ENCODE measurements around the gene MUC12.
"Not testable (repeated sequence)": the region's sequence is repeated elsewhere in the genome, so short reads cannot be mapped to it uniquely, and the experiment has no call there.

MUC12 gene

DNA sequence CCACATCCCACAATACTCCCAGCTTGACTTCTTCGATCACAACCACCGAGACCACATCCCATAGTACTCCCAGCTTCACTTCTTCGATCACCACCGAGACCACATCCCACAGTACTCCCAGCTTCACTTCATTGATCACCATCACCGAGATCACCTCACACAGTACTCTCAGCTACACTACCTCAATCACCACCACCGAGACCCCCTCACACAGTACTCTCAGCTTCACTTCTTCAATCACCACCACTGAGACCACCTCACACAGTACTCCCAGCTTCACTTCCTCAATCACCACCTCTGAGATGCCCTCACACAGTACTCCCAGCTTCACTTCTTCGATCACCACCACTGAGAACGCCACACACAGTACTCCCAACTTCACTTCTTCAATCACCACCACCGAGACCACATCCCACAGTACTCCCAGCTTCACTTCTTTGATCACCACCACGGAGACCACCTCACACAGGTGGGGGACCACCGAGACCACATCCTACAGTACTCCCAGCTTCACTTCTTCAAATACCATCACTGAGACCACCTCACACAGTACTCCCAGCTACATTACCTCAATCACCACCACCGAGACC lies 11.4 kb upstream of the MUC12 start:
- DNase-seq = no peak

- DNase-seq = no peak
These were observed 9.5 kb upstream of the MUC12 start for GRCh38 chr7:100959894-100960293.

DNA sequence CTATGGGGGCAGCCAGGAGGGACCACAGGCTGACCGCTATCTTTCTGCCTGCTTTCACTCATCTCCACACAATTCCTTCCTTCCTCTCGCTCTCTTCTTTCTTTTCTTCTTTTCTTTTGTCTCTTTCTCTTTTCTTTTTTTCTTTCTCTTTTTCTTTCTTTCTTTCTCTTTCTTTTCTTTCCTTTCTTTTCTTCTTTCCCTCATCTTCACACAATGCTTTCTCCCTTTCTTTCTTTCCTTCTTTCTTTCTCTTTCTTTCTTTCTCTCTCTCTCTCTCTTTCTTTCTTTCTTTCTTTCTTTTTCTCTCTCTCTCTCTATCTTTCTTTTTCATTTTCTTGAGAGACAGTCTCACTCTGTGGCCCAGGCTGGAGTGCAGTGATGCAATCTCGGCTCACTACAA lies 6.8 kb upstream of the MUC12 start:
- no peak for DNase-seq

- no peak for DNase-seq
These were observed 6.0 kb upstream of the MUC12 start for GRCh38 chr7:100963386-100963785.

GRCh38 chr7:100963874-100964273 lies 5.5 kb upstream of the MUC12 start:
- no peak for DNase-seq

DNA sequence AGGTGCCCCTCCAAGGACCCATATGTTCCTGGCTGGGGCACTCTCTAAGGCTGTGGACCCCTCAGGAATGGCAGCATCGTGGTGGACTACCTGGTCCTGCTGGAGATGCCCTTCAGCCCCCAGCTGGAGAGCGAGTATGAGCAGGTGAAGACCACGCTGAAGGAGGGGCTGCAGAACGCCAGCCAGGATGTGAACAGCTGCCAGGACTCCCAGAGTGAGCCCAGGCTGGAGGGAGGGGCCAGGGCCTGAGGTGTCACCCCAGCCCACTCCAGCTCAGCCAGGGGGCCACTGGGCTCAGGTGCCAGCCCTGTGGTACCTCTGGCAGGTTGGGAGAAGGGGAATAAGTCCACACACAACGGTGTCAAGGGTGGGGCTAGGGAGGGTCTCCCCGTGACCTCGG lies 4.7 kb upstream of the MUC12 start:
- DNase-seq = no peak

DNA sequence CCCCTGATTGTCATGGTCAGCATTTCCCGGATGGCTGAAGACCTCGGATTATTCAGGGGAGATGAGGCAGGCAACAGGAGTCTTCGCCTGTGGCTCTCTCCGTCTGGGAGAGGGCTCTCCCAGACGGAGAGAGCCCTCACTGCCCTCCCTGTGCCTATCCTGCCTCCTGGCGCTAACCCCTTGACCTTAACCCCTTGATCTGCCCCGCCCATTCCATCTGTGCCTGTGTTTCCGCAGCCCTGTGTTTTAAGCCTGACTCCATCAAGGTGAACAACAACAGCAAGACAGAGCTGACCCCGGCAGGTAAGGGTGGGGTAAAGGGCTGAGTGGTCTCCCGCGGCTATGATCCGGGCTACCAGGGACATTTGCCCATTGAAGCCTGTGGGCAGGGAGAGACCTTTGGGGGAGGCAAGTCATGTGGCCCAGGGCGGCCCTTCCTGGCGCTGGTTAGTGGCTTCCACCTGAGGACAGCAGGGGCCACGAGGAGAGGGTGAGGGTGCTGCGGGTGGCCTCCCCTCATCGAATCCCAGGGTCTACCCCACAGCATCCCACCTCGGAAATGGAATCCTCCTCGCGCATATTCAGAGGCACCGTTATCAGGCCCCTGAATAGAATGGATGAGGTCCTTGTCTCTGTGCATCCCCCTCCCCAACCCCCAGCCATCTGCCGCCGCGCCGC lies 4.2 kb upstream of the MUC12 start:
- no peak for DNase-seq

DNA sequence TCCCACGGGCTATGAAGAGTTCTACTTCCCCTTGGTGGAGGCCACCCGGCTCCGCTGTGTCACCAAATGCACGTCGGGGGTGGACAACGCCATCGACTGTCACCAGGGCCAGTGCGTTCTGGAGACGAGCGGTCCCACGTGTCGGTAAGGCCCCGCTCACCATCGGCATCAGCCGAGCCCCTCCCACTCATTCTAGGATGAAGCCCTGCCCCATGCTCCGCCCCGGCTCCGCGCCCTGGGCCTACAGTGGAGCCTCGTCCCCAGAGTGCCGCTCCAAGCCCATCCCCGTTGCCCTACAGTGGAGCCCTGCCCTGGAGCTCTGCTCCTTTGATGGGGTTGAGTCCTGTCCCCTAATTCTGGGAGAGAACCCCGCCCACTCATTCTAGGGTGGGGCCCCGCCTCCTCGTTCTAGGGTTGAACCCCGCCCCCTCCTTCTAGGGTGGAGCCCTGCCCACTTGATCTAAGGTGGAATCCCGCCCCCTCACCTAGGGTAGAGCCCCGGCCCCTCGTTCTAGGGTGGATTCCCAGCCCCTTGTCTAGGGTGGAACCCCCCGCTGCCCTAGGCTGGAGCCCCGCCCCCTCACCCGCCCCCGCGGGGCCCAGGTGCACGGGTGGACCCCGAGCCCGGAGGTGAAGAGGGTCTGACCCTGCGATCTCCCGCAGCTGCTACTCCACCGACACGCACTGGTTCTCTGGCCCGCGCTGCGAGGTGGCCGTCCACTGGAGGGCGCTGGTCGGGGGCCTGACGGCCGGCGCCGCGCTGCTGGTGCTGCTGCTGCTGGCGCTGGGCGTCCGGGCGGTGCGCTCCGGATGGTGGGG lies 3.4 kb upstream of the MUC12 start:
- no peak for DNase-seq

- no peak for DNase-seq
These were observed 2.6 kb upstream of the MUC12 start for GRCh38 chr7:100966542-100967291.

DNA sequence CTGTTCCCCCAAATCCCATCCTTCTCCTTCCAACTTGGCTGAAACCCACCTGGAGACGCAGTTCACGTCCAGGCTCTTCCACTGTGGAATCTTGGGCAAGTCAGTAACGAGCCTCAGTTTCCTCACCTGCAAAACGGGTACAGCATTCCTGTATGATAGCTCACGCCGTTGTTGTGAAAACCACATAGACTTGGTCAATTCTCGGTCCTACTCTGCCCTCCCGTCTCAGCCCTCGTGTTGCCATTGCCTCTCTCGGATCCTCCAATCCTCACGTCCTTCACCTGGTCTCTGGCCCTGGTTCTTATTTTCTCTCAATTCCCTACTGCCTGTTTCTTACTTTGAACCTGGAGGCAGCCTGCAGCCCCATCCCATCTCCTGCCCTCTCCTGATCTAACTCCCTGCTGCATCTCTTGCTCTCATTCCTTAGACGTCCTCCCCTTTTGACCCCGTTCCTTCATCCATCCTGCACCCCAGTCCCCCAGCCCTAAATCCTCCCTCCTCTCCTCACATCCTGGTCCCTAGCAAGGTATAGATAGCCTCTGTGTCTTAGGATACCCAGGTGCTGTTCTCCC lies 2.0 kb upstream of the MUC12 start:
- no peak for DNase-seq

GRCh38 chr7:100968031-100968430 lies 1.3 kb upstream of the MUC12 start:
- DNase-seq = no peak

GRCh38 chr7:100968650-100969049 lies 715 bp upstream of the MUC12 start:
- no peak for DNase-seq

DNA sequence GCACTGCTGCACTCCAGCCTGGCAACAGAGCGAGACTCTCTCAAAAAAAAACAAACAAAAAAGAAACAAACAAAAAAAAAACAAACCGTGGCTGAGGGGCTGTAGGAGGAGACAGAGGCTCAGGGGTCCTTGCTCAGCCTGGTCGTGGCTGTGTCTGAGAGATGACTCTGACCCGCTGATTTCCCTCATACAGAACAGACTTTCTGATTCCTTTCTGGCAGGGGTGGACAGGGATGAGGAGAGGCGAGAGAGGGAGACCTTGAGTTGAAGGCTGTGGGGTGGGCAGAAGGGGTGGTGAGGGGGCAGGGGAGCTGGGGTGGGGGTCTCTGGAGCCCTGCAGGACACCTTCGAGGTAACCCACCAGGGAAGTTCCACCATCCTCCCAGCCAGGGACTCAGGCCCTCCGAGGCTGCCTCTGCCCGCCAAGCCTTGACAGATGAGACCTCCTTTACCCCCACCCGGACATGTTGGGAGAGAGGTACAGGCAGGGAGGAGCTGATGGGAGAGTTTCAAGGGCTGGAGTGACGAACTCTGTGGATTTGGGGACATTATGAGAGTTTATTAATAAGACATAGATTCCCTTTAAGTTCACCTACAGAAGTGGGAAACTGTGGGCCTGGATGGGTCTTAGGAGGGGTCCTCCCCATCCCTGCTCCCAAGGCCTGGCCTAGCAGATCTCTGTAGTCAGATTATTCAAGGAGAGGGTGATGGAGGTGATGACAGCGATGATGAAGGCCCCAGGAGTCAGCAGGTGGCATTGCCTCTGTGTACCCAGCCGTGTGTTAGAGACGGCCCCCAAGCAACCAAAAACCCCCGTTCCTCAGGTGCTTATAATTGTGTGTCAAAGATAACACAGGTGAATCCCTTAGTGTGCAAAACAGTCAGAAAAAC lies 2.0 kb downstream of the MUC12 start:
- DNase-seq = no peak

DNA sequence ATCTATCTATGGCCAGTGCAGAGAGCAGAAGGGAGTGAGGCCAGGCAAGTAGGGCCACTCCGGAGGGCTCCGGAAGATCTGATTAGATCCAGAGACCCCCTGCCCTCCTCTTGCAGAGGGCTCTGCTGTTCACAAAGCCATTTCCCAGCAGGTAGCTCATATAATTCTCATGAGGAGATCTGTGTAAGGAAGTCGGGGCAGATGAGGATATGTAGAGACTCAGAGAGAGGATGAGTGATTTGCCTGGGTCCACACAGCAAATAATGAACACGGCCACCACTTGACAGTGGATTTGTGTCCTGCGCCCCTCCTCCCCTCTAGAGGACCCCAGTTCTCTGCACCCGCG lies 2.6 kb downstream of the MUC12 start:
- no peak for DNase-seq

GRCh38 chr7:100974021-100974420 lies 4.7 kb downstream of the MUC12 start:
- no peak for DNase-seq

- DNase-seq = no peak
These were observed 6.0 kb downstream of the MUC12 start for GRCh38 chr7:100975371-100975821.

DNA sequence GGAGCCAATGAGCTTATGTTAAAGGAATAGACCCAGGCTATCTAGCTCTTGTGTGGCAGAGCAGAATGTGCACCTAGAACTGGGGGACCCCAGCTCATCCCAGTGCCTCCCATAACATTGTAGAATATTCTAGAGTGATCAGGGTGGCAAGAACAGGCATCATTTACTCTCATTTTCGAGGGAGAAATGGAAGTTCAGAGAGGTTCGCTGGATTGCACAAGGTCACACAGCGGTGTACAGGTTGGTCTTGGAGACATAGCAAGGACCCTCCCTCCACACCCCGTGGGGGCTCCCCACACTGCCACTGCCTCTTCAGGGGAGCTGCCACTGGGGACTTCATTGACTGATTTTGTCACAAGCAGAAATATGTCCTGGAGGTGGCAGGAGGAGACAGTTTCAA lies 8.9 kb downstream of the MUC12 start:
- no peak for DNase-seq

DNA sequence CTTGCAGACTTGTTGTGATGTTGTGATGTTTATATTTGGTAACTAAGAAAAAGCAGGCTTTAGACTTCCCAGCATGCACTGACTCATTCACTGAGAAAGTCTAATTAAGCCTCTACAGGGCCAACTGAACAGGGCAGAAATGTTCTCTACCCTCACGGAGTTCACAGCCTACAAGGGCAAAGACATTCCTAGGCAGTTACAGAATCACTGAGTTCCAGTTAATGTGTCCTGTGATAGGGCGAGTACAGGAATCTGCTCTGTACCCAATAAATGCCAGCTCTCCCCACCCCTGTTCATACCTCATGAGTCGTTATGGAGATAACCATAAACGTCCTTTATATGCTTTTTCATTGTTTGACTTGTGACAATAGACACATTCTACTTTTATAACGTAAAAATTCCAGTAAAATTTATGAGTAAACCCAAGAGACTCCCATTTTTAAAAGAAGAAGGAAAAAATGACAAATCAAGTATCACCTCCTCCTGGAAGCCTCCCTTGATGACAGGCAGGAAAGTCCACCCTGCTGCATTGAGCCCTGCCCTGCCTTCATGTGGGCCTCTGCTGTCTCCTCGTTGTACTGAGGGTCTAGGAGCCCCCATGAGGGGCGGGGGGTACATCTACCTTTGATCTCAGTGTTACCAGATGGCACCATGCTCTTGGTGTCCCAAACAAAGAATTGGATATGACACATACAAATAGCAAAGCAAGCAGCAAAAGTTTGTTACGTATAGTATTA lies 14.3 kb downstream of the MUC12 start:
- no peak for DNase-seq

- not testable (repeated sequence) for DNase-seq
These were observed 15.0 kb downstream of the MUC12 start for GRCh38 chr7:100984241-100984918.

DNA sequence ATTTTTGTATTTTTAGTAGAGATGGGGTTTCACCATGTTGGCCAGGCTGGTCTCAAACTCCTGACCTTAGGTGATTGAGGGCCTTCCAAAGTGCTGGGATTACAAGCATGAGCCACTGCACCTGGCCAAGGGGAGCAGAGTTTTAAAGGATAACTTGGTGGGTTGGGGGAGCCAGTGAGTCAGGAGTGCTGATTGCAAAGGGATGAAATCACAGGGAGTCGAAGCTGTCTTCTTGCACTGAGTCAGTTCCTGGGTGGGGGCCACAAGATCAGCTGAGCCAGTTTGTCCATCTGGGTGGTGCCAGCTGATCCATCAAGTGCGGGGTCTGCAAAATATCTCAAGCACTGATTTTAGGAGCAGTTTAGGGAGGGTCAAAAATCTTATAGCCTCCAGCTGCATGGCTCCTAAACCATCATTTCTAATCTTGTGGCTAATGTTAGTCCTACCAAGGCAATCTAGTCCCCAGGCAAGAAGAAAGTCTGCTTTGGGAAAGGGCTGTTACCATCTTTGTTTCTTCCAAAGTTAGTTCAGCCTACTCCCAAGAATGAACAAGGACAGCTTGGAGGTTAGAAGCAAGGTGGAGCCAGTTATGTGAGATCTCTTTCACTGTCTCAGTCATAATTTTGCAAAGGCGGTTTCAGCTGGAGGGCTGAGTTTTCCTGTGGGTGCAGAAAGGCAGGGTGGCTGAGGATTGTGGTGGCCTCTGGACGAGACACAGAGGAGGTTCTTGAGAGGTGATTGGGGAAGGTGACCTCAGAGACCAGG lies 15.8 kb downstream of the MUC12 start:
- DNase-seq = not testable (repeated sequence)
